A549 (cell line): ENCODE measurements around the gene DPPA5.

ENCODE experiments used
- CHD2 ChIP-seq: fragments of 150-350 bp; IDR thresholded peaks from 2 replicates; pipeline ENCODE4 v1.6.1; 2014; ENCODE audit warnings: low read length; ENCODE audit not compliant: partially characterized antibody
- HOXB5 ChIP-seq: fragments of 250-450 bp; sonication (Bioruptor Pico); IDR thresholded peaks from 2 replicates; pipeline ENCODE4 v1.5.0; 2020; ENCODE audit warnings: mild to moderate bottlenecking, moderate library complexity
- JUNB ChIP-seq: fragments of >200 bp; sonication (Bioruptor Twin); formaldehyde crosslinking; IDR thresholded peaks from 2 replicates; pipeline ENCODE4 v1.6.1; 2016
- KDM1A ChIP-seq: fragments of 200-600 bp; sonication (generic); IDR thresholded peaks from 2 replicates; pipeline ENCODE4 v1.6.1; 2016; ENCODE audit warnings: low read depth, mild to moderate bottlenecking
- MYC ChIP-seq: IDR thresholded peaks from 2 replicates; pipeline ENCODE4 v1.6.1; 2012; ENCODE audit warnings: mild to moderate bottlenecking, inconsistent platforms, low read length, improper control_type of control experiment, borderline replicate concordance
- RNF2 ChIP-seq: fragments of 200-600 bp; sonication (generic); IDR thresholded peaks from 2 replicates; pipeline ENCODE4 v1.6.1; 2016; ENCODE audit warnings: low read depth, mild to moderate bottlenecking, antibody characterized with exemption, moderate library complexity, borderline replicate concordance
- SMC3 ChIP-seq: fragments of >200 bp; sonication (Bioruptor Twin); formaldehyde crosslinking; IDR thresholded peaks from 3 replicates; pipeline ENCODE4 v1.6.1; 2018; ENCODE audit warnings: inconsistent platforms
- TF ChIP-seq, protein P1 (sequence below): fragments of >200 bp; sonication (Bioruptor Twin); formaldehyde crosslinking; IDR thresholded peaks from 3 replicates; pipeline ENCODE4 v1.5.1; 2016
- TF ChIP-seq, protein P2 (sequence below): fragments of 450-650 bp; IDR thresholded peaks from 2 replicates; pipeline ENCODE4 v1.6.1; 2014; ENCODE audit warnings: antibody characterized with exemption
- TF ChIP-seq, protein P3 (sequence below): IDR thresholded peaks from 2 replicates; pipeline ENCODE4 v1.6.1; 2012

DNA sequence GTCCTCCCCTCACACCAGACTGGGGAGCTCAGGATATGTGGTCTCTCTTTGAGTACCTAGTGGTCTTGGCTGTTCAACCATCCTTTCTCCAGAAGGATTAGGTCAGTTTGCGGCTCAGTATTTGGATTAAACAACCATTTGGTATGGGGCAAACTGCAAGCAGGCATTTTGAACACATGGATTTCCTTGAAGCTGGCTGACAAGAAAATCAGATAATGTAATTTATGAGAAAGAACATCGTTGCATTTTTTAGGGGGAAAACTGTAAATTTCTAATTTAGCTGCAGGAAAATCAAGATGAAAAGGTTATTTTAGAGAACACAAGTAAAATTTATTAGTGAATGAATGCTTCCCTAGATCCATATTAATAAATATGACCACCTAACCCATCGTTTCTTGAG lies 25.3 kb downstream of the DPPA5 start:
- TF ChIP-seq, protein P1, sequence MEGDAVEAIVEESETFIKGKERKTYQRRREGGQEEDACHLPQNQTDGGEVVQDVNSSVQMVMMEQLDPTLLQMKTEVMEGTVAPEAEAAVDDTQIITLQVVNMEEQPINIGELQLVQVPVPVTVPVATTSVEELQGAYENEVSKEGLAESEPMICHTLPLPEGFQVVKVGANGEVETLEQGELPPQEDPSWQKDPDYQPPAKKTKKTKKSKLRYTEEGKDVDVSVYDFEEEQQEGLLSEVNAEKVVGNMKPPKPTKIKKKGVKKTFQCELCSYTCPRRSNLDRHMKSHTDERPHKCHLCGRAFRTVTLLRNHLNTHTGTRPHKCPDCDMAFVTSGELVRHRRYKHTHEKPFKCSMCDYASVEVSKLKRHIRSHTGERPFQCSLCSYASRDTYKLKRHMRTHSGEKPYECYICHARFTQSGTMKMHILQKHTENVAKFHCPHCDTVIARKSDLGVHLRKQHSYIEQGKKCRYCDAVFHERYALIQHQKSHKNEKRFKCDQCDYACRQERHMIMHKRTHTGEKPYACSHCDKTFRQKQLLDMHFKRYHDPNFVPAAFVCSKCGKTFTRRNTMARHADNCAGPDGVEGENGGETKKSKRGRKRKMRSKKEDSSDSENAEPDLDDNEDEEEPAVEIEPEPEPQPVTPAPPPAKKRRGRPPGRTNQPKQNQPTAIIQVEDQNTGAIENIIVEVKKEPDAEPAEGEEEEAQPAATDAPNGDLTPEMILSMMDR, result no peak
- TF ChIP-seq RNF2 (no peak), JUNB (no peak), MYC (no peak), SMC3 (no peak), KDM1A (no peak), HOXB5 (CRISPR knock-in tag) (no peak), CHD2 (no peak)
- TF ChIP-seq, protein P2, sequence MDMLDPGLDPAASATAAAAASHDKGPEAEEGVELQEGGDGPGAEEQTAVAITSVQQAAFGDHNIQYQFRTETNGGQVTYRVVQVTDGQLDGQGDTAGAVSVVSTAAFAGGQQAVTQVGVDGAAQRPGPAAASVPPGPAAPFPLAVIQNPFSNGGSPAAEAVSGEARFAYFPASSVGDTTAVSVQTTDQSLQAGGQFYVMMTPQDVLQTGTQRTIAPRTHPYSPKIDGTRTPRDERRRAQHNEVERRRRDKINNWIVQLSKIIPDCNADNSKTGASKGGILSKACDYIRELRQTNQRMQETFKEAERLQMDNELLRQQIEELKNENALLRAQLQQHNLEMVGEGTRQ, result no peak
- TF ChIP-seq, protein P3, sequence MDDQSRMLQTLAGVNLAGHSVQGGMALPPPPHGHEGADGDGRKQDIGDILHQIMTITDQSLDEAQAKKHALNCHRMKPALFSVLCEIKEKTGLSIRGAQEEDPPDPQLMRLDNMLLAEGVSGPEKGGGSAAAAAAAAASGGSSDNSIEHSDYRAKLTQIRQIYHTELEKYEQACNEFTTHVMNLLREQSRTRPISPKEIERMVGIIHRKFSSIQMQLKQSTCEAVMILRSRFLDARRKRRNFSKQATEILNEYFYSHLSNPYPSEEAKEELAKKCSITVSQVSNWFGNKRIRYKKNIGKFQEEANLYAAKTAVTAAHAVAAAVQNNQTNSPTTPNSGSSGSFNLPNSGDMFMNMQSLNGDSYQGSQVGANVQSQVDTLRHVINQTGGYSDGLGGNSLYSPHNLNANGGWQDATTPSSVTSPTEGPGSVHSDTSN, result no peak
